Nephron progenitor cell (in vitro differentiated cells): ENCODE measurements around the gene RASGRP2.
A peak's percentile ranks its signal among the peaks of the same experiment; 100 is the strongest.

Experiments used
- DNase-seq: peaks from one replicate; pipeline ENCODE4 v3.0.0; 2021
- H3K27ac Mint-ChIP-seq: 2 replicates; pipeline ENCODE4 v1.8.0; 2021; ENCODE audit warnings: mild to moderate bottlenecking, moderate library complexity, mixed read lengths
- H3K27me3 Mint-ChIP-seq: 2 replicates; pipeline ENCODE4 v1.8.0; 2021; ENCODE audit warnings: mild to moderate bottlenecking, low read depth, mixed read lengths; ENCODE audit not compliant: poor library complexity
- H3K36me3 Mint-ChIP-seq: 2 replicates; pipeline ENCODE4 v1.8.0; 2021; ENCODE audit warnings: low read depth, mixed read lengths
- H3K4me1 Mint-ChIP-seq: 2 replicates; pipeline ENCODE4 v1.8.0; 2021; ENCODE audit warnings: mixed read lengths
- H3K4me3 Mint-ChIP-seq: 2 replicates; pipeline ENCODE4 v1.8.0; 2021; ENCODE audit warnings: mild to moderate bottlenecking, moderate library complexity, mixed read lengths
- H3K9me3 Mint-ChIP-seq: 2 replicates; pipeline ENCODE4 v1.8.0; 2021; ENCODE audit warnings: mild to moderate bottlenecking, moderate library complexity, mixed read lengths
- CTCF ChIP-seq: fragments of 200-600 bp; sonication (generic); IDR thresholded peaks from 2 replicates; pipeline ENCODE4 v1.5.0; 2021; ENCODE audit warnings: antibody characterized with exemption

The RASGRP2 gene

GRCh38 chr11:64788321-64789215 lies 44.6 kb upstream of the RASGRP2 start:
- Mint-ChIP-seq H3K4me3 (no peak overlapping the region), H3K27ac (no peak overlapping the region)

GRCh38 chr11:64787526-64788320 lies 43.8 kb upstream of the RASGRP2 start:
- H3K36me3 Mint-ChIP-seq, result no peaks in the 10 kb centered on the region
- H3K27ac Mint-ChIP-seq, result no peak overlapping the region
- H3K4me1 Mint-ChIP-seq, result no peaks in the 10 kb centered on the region
- peak; percentile 63 for TF ChIP-seq CTCF
- H3K27me3 Mint-ChIP-seq, result no peaks in the 10 kb centered on the region
- H3K9me3 Mint-ChIP-seq, result no peaks in the 10 kb centered on the region
- DNase-seq, result peak; percentile 76
- no peak overlapping the region for H3K4me3 Mint-ChIP-seq

More at GRCh38 chr11:64788321-64789215, 44.6 kb upstream of the RASGRP2 start:
- Mint-ChIP-seq H3K36me3 (no peaks in the 10 kb centered on the region), H3K4me1 (peaks cover 4% of the 10 kb centered on the region), H3K9me3 (no peaks in the 10 kb centered on the region), H3K27me3 (no peaks in the 10 kb centered on the region)
- no peak for TF ChIP-seq CTCF
- DNase-seq, result no peak

- no peaks in the 10 kb centered on the region for H3K36me3 Mint-ChIP-seq
- H3K27me3 Mint-ChIP-seq, result no peaks in the 10 kb centered on the region
- no peaks in the 10 kb centered on the region for H3K9me3 Mint-ChIP-seq
- no peak overlapping the region for H3K27ac Mint-ChIP-seq
- no peak overlapping the region for H3K4me3 Mint-ChIP-seq
- no peak for DNase-seq
- no peaks in the 10 kb centered on the region for H3K4me1 Mint-ChIP-seq
- TF ChIP-seq CTCF, result no peak
These were observed 42.4 kb upstream of the RASGRP2 start for GRCh38 chr11:64786308-64786707.

GRCh38 chr11:64784813-64785581 lies 41.1 kb upstream of the RASGRP2 start:
- TF ChIP-seq CTCF, result no peak
- H3K9me3 Mint-ChIP-seq, result no peaks in the 10 kb centered on the region
- H3K27me3 Mint-ChIP-seq, result no peaks in the 10 kb centered on the region
- H3K36me3 Mint-ChIP-seq, result no peaks in the 10 kb centered on the region
- DNase-seq, result no peak
- H3K27ac Mint-ChIP-seq, result no peak overlapping the region
- no peak overlapping the region for H3K4me3 Mint-ChIP-seq
- H3K4me1 Mint-ChIP-seq, result peaks cover under 1% of the 10 kb centered on the region

- H3K9me3 Mint-ChIP-seq, result no peaks in the 10 kb centered on the region
- peaks cover 39% of the 10 kb centered on the region for H3K36me3 Mint-ChIP-seq
- no peaks in the 10 kb centered on the region for H3K27me3 Mint-ChIP-seq
- H3K4me3 Mint-ChIP-seq, result peak within 1 kb of the TSS; percentile 94
- H3K4me1 Mint-ChIP-seq, result peaks cover 48% of the 10 kb centered on the region
- TF ChIP-seq CTCF, result no peak
- peak within 1 kb of the TSS; percentile 99 for H3K27ac Mint-ChIP-seq
- peak; percentile 97 for DNase-seq
These were observed 34.7 kb upstream of the RASGRP2 start, which contains the start of gene SF1 for GRCh38 chr11:64778473-64779298. TSS of gene SF1 (minus strand) at chr11:64778542. CDS start at chr11:64778392, 150 bp downstream.
